HS-5 (cell line): ENCODE data around the gene MKRN2OS.

Source experiments
- DNase-seq: peaks from one replicate; pipeline ENCODE4 v3.0.0-alpha.2; 2012; ENCODE audit warnings: low read depth

Gene MKRN2OS

GRCh38 chr3:12513694-12514446, 31.4 kb downstream of the MKRN2OS start:
- no peak for DNase-seq

- DNase-seq: no peak
These were observed 32.7 kb downstream of the MKRN2OS start for GRCh38 chr3:12512534-12513118.

- DNase-seq: no peak
These were observed 35.8 kb downstream of the MKRN2OS start for GRCh38 chr3:12509466-12509865.

GRCh38 chr3:12508291-12508700, 37.0 kb downstream of the MKRN2OS start:
- DNase-seq: peak; percentile 96

- DNase-seq: peak; percentile 25
These were observed 37.6 kb downstream of the MKRN2OS start for GRCh38 chr3:12507591-12508281.

- DNase-seq: no peak
These were observed 39.0 kb downstream of the MKRN2OS start for GRCh38 chr3:12506201-12506709.

GRCh38 chr3:12503126-12503957, 42.0 kb downstream of the MKRN2OS start:
- DNase-seq: no peak

- DNase-seq: peak; percentile 49
These were observed 43.8 kb downstream of the MKRN2OS start for GRCh38 chr3:12501360-12502020.

GRCh38 chr3:12499474-12499873, 45.8 kb downstream of the MKRN2OS start:
- no peak for DNase-seq

- no peak for DNase-seq
These were observed 48.9 kb downstream of the MKRN2OS start for GRCh38 chr3:12496453-12496761.

- no peak for DNase-seq
These were observed 49.4 kb downstream of the MKRN2OS start for GRCh38 chr3:12495749-12496452.

- DNase-seq: no peak
These were observed 54.8 kb downstream of the MKRN2OS start for GRCh38 chr3:12490547-12490946.

GRCh38 chr3:12489832-12490231, 55.5 kb downstream of the MKRN2OS start:
- DNase-seq: no peak
